Measurements from ENCODE around the gene INKA1.
"Not testable (repeated sequence)": the region's sequence is repeated elsewhere in the genome, so short reads cannot be mapped to it uniquely, and the experiment has no call there.

DNA sequence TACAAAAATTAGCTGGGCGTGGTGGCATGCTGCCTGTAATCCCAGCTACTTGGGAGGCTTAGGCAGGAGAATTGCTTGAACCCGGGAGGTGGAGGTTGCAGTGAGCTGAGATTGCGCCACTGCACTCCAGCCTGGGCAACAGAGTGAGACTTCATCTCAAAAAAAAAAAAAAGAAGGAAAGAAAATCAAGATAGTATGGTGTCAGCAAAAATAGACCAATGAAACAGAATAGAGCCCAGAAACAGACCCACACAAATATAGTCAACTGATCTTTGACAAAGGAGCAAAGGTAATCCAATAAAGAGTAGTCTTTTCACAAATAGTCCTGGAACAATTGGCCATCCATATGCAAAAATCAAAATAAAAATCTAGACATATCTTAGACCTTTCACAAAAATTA is 20.1 kb downstream of the INKA1 start:
- TF ChIP-seq, protein P1, sequence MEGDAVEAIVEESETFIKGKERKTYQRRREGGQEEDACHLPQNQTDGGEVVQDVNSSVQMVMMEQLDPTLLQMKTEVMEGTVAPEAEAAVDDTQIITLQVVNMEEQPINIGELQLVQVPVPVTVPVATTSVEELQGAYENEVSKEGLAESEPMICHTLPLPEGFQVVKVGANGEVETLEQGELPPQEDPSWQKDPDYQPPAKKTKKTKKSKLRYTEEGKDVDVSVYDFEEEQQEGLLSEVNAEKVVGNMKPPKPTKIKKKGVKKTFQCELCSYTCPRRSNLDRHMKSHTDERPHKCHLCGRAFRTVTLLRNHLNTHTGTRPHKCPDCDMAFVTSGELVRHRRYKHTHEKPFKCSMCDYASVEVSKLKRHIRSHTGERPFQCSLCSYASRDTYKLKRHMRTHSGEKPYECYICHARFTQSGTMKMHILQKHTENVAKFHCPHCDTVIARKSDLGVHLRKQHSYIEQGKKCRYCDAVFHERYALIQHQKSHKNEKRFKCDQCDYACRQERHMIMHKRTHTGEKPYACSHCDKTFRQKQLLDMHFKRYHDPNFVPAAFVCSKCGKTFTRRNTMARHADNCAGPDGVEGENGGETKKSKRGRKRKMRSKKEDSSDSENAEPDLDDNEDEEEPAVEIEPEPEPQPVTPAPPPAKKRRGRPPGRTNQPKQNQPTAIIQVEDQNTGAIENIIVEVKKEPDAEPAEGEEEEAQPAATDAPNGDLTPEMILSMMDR (optimal IDR thresholded peaks at IDR 0.05 in 1 of 3, IDR thresholded peaks at IDR 0.05 in 1 of 3, conservative IDR thresholded peaks at IDR 0.05 in 1 of 3; ENCODE audit: extremely low read depth in 1 of 3, insufficient read depth in 2 of 3, low read length in 3 of 3): not testable (repeated sequence)
- not testable (repeated sequence) for TF ChIP-seq EZH2 (IDR thresholded peaks at IDR 0.05; ENCODE audit: low read length)
